Epidermal melanocyte (primary cell): ENCODE data around the gene SIAH2.

ENCODE experiments used
- DNase-seq: peaks from one replicate; pipeline ENCODE4 v3.0.0; 2011; ENCODE audit warnings: low spot score; ENCODE audit not compliant: insufficient read length

Gene SIAH2

GRCh38 chr3:150734795-150735119 lies 28.2 kb downstream of the SIAH2 start:
- DNase-seq = no peak

- DNase-seq = no peak
Measured at GRCh38 chr3:150733936-150734794, 28.8 kb downstream of the SIAH2 start.

- no peak for DNase-seq
Measured at GRCh38 chr3:150733373-150733935, 29.5 kb downstream of the SIAH2 start.

GRCh38 chr3:150729682-150730360 lies 33.1 kb downstream of the SIAH2 start:
- no peak for DNase-seq

GRCh38 chr3:150727653-150728502 lies 35.1 kb downstream of the SIAH2 start:
- no peak for DNase-seq

GRCh38 chr3:150725548-150725947 lies 37.4 kb downstream of the SIAH2 start:
- DNase-seq = no peak

GRCh38 chr3:150723946-150724345 lies 39.0 kb downstream of the SIAH2 start:
- no peak for DNase-seq

- no peak for DNase-seq
Measured at GRCh38 chr3:150722267-150722666, 40.7 kb downstream of the SIAH2 start.

- DNase-seq = peak; percentile 66
Measured at GRCh38 chr3:150721285-150722130, 41.5 kb downstream of the SIAH2 start.

GRCh38 chr3:150720444-150720843 lies 42.5 kb downstream of the SIAH2 start:
- DNase-seq = no peak

- no peak for DNase-seq
Measured at GRCh38 chr3:150710097-150710496, 52.9 kb downstream of the SIAH2 start.

GRCh38 chr3:150703756-150704344 lies 59.1 kb downstream of the SIAH2 start, which contains the start of gene ERICH6:
Gene ERICH6, minus strand, starts transcription at chr3:150703920. Its CDS starts 22 bp downstream, at chr3:150703898.
- peak; percentile 87 for DNase-seq

GRCh38 chr3:150703299-150703755 lies 59.6 kb downstream of the SIAH2 start:
- DNase-seq = no peak

- DNase-seq = no peak
Measured at GRCh38 chr3:150699068-150699639, 63.8 kb downstream of the SIAH2 start.

- DNase-seq = no peak
Measured at GRCh38 chr3:150697646-150698045, 65.3 kb downstream of the SIAH2 start.

GRCh38 chr3:150691414-150692040 lies 71.4 kb downstream of the SIAH2 start:
- no peak for DNase-seq
